Ishikawa (cell line): ENCODE results near the gene MED15.

Experiments
- CREB1 ChIP-seq: IDR thresholded peaks from 2 replicates; pipeline ENCODE4 v1.6.1; 2012; ENCODE audit warnings: low read depth
- REST ChIP-seq: IDR thresholded peaks from 2 replicates; pipeline ENCODE4 v1.6.1; 2012; ENCODE audit warnings: low read depth, mild to moderate bottlenecking

DNA sequence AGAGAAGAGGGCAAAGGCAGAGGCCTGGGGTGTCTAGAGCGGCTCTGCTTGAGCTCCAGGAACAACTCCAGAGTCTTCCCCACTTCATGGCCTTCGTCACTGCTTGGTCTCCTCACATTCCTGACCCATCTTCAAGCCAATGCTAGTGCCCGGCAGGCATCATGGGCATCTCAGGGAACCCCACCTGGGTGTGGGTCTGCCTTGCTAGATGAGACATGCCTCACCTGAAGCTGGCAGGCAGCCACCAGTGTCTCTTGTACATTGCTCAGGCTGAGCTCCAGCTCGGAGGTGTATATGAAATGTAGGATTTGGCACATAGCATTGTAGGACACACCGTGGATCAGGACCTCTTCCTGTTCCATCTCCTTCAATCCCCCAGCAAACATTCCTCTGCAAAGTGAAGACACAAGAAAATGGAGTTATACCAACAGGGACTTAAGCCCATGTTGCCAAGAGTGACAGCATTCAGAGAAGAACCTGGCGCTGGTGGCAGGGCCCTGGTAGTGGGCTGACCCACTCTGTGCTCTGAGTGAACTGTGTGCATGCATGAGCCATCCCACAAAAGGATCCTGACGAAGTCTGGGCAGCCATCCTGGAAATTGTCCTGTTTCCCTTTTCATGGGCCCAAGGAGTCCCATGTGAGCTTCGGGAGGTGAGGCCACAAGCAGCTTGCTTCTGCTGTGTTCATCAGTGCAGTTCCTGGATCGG, 36.1 kb upstream of the MED15 start:
- TF ChIP-seq REST (no peak), CREB1 (no peak)
